Testis (tissue), 2 donors: ENCODE results near the gene PPM1H.

ENCODE experiments used
- CTCF ChIP-seq, 3 experiments: fragments of 450-650 bp in 2 of 3; fragments of 200-600 bp in 1 of 3; sonication (generic) in 1 of 3; IDR thresholded peaks; one replicate each; pipeline ENCODE4 v1.5.1; 2016 to 2019; ENCODE audit warnings: antibody characterized with exemption in 3 of 3, mild to moderate bottlenecking in 2 of 3, moderate library complexity in 1 of 3
- POLR2A ChIP-seq: fragments of 450-650 bp; IDR thresholded peaks from one replicate; pipeline ENCODE4 v1.6.1; 2017; ENCODE audit warnings: antibody characterized with exemption, mild to moderate bottlenecking, moderate library complexity

- TF ChIP-seq CTCF (IDR thresholded peaks at IDR 0.05), result no peak
- TF ChIP-seq POLR2A, result no peak
These were observed 276.0 kb downstream of the PPM1H start for GRCh38 chr12:62658910-62659309.
